HG03575 (cell line): Measurements from ENCODE around the gene GGN.
"Not testable (repeated sequence)": the region's sequence is repeated elsewhere in the genome, so short reads cannot be mapped to it uniquely, and the experiment has no call there.

Experiments used
- ATAC-seq: cut with Tn5 transposase; IDR thresholded peaks from one replicate; pipeline ENCODE4 v1.9.1; 2021; ENCODE audit not compliant: unreplicated experiment, insufficient number of reproducible peaks, low FRiP score; ENCODE audit errors: extremely low read depth

The GGN gene

DNA sequence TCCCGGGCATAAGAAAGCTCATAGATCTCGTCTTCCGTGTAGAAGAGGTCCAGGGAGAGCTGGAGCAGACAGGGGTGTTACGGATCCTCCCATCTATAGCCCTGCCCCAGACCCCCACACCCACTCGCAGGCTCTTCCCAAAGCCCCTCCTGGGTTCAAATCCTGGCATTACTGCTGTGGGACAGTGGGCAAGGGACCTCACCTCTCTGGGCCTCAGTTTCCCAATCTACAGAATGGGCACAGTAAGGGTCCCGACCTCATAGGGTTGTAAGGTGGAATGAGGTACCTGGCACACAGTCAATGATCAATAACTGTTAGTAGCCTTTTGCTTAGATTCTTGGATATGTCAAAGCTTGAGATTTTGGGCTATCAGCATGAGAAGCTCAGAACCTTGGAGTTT, 25.6 kb upstream of the GGN start:
- no peak for ATAC-seq

DNA sequence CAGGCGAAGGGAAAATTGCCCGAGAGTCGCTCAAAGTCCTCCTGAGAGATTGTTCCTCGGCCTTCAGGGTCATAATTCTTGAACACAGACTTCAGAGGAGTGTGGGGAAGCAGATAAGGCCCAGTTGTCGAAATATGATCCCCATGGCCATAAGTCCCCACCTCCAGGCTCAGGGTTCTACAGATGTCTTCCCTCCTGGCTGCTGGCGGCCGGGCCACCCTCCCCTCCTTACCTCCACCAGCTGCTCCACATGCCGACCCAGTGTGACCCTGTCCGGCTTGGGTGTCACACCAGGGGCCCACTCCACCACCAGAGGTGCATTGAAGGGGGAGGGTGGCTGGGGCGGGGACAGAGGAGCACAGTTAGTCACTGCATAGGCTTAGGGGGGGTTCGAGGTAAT, 25.1 kb upstream of the GGN start:
- no peak for ATAC-seq

DNA sequence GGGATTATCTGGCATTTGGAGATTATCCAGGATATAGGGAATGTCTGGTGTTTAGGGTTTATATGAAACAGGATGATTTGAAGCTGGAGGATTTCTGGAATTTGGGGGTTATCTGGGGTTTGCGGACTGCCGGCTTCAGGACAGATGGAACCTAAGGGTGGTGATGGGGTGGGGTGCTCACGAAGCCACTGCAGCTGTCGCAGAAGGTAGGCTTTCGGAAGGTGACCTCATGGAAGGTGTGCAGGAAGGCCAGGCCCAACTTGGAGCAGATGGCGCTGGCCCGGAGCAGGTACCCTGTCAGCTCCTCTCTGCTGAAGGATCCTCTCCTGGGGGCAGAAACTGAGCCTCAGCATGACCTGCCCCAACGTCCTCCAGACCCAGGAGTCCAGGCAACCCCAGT, 24.7 kb upstream of the GGN start:
- no peak for ATAC-seq

DNA sequence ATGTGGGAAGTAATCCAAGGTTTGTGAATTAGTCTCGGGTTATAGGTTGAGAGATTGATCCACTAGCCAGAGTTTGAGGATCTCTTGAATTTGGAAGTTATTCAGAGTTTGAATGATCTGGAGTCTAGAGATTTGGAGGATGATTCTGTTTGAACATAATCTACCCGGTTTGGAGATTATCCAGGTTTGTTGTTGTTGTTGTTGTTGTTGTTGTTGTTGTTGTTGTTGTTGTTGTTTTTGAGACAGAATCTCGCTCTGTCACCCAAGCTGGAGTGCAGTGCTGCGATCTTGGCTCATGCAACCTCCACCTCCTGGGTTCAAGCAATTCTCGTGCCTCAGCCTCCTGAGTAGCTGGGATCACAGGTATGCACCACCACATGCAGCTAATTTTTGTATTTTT, 24.1 kb upstream of the GGN start:
- ATAC-seq, result not testable (repeated sequence)

DNA sequence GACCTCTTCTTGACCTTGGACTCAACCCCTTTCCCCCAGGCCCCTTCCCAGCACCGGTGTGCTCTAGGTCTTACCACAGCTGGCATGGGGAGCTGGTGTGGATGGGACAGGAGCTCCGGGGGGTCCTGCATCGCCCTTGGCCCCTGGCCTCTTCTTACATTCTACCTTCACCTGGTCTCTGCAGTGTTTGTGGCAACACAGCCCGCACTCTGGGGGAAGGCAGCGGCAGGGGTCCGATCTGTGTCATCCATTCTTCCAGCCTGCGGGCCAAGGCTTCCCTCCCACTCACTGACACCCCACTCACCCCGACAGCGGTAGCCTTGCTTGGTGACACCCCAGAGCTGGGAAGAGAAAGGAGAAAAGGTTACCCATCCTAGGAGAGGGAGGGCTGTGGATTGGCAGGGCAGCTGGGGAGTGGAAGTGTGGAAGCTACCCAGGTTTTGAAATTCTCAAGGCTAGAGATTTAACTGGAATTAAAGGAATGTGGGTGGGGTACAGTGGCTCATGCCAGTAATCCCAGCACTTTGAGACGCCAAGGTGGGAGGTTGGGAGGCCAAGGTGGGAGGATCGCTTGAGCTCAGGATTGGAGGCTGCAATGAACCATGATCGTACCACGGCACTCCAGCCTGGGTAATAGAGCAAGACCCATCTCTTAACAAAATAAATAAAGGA, 23.3 kb upstream of the GGN start:
- no peak for ATAC-seq

DNA sequence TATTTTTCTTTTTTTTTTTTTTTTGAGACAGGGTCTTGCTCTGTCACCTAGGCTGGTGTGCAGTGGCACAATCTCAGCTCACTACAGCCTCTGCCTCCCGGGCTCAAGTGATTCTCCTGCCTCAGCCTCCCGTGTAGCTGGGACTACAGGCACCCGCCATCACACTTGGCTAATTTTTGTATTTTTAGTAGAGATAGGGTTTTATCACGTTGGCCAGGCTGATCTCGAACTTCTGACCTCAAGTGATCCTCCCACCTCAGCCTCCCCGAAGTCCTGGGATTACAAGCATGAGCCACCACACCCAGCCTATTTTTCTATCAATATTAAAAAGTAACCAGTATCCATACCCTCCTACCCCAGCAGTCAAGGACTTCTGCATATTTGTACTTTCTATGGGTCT, 22.6 kb upstream of the GGN start:
- not testable (repeated sequence) for ATAC-seq

DNA sequence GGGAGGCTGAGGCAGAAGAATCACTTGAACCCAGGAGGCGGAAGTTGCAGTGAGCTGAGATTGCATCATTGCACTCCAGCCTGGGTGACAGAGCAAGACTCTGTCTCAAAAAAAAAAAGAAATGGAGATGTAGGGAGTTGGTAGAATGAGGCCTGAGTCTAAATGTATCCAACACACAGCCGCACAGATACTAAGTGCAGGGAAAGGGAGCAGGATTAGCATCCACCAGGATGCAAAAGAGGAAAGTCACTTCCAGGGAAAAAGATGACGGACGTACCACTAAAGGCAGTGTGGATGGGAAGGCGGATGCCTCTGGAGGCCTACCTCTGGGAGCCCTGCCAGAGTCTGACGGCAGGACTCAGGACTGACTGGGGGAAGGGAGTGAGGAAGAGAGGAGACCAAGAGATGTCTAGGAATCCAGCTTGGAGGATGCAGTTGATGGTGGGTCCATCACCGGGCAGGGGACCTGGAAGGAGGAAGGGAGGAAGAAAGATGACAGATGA, 21.8 kb upstream of the GGN start:
- no peak for ATAC-seq

DNA sequence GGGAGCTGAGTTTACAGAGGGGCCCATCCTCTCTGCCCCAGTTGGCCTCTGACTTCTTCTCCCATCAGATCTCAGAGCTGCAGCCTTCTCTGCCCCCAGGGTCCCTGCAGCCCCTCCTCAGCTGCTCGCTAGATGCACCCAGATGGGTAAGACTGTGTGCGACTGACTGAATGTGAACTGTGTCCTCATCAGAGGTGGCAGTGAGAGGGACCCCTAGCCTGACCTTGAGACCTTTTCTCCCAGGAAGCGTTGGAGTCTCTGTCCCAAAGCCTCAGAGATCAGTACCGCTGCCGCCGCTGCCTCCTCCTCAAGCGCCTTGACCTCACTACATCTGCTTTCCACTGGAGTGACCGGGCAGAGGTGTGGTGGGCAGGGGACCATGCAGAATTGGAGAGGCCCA, 17.4 kb upstream of the GGN start:
- ATAC-seq, result no peak

DNA sequence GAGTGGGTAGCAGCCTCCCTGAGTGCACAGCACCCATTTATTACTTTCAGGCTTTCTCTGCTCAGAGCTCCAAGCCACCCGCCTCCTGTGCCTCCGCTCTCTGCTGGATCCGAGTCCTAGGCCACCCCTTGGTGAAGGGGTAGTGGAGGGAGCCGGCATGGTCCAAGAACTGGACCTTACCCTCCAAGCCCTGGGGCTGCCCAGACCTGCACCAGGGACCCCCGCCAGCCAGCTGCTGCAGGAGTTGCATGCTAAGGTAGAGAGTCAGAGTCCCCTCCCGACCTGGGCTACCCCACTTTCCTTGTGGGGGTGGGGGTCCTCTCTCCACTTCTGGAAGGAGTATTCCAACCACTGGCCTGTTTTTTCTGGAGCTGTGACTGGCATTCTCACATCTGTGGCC, 17.0 kb upstream of the GGN start:
- ATAC-seq, result no peak

DNA sequence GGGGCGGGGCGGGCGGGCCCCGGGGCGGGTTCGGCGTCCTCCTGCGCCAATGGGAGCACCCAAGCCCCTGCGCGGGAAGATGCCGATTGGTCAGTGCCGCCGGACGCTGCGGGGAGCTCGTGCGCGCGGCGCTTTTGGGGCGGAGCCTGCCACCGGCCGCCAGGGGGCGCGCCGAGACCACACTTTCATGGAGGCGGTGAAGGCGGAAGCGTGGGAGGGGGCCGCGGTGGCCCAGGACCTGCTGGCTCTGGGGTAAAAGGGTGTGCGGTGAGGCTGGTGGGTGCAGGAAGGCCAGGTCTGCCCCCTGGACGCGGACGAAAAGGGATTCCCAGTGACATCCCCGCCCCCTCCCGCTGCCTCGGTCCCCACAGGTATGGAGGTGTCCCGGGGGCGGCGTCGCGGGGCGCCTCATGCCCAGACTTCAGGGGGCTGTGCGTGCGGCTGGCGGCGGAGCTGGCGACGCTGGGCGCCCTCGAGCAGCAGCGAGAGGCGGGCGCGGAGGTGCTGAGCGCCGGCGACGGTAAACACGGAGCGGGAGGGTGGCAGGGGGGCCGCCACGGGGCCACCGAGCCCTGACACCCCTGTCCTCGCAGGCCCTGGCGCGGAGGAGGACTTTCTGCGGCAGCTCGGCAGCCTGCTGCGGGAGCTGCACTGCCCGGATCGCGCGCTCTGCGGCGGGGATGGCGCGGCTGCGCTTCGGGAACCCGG, 15.3 kb upstream of the GGN start, which contains the start of gene FAM98C:
TSS of gene FAM98C (plus strand) at position 127 of the 708 bp plus-strand sequence. CDS start at position 188, 61 bp downstream.
- peak; percentile 35 for ATAC-seq

DNA sequence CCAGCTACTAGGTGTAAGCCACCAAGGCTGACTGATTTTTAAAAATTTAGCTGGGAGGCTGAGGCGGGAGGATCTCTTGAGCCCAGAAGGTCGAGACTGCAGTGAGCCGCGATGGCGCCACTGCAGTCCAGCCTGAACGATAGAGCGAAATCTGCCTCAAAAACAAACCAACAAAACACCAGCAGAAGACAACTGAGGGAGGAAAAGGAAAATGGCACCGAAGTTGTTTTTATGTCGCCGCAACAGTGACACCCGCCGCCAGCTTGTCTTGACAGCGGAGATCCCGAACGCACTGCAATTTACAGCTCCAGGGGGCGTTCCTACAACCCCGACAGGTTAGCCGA, 14.8 kb upstream of the GGN start:
- ATAC-seq, result no peak

DNA sequence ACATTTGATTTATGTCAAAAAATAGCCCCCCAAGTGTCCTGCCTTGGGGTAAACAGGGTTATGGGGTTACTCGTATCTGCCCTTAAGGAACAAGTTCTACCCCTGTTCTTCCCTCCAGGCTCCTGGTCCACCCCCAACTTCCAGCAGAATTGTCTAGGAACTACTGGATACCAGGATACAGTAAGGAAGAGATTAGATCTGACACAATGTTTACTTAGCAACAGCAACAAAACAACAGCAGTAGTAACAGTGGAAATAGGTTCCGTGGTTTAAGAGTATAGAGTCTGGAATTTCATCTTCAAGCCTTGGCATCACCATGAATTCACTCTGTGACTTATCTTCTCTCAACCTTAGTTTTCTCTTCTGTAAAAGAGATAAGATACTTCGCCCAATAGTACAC, 13.3 kb upstream of the GGN start:
- no peak for ATAC-seq

DNA sequence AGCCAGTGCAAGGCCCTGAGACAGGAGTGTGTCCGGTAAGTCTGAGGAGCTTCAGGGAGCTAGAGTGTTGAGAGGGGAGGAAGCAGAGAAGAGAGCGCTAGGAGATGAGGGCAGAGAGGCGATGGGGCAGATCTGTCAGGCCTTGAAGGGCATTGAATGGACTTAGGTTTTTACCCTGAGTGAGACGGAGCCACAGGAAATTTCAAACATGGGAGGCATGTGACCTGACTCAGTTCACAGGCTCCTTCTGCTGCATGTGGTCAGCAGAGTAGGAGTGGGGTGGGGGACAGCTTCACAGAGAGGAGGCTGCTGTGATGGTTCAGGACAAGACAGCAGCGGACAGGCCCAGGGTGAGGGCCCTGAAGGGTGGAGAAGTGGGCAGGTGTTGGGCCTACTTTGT, 12.5 kb upstream of the GGN start:
- ATAC-seq, result no peak

DNA sequence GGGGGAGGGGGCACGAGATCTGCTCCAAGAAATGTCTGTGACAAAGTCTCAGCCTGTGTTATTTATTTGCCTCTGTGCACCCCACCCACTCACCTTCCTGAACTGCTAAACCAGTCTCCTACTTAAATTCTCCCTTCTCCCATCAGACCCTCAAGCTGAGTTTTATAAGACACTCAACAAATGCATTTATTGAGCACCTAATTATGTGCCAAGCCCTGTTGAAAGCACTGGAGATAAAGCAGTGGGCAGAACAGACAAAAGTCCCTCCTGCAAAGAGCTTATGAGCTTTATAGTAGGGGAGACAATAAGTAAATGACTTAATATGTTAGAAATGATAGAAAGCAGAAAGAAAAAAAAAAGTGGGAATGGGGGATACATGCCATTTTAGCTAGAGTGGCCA, 11.7 kb upstream of the GGN start:
- no peak for ATAC-seq

DNA sequence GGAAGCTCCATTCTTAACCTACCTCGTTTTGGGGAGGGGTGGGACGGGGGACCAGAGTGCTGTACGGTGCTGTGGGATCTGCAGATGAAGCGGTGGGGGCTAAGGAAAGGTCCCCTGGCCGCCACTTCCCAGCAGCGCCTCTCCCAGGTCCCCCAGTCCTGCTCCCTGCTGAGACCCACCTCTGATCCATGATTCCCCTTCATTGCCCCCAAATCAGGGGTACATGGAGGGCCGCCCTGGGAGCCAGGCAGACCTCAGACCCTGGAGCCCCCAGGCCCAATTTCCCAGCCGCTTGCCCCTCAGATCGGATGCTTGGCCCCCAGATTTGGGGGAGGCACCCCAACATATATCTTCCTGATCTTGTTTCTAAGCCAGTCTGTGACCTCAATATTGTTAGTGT, 11.2 kb upstream of the GGN start:
- no peak for ATAC-seq

DNA sequence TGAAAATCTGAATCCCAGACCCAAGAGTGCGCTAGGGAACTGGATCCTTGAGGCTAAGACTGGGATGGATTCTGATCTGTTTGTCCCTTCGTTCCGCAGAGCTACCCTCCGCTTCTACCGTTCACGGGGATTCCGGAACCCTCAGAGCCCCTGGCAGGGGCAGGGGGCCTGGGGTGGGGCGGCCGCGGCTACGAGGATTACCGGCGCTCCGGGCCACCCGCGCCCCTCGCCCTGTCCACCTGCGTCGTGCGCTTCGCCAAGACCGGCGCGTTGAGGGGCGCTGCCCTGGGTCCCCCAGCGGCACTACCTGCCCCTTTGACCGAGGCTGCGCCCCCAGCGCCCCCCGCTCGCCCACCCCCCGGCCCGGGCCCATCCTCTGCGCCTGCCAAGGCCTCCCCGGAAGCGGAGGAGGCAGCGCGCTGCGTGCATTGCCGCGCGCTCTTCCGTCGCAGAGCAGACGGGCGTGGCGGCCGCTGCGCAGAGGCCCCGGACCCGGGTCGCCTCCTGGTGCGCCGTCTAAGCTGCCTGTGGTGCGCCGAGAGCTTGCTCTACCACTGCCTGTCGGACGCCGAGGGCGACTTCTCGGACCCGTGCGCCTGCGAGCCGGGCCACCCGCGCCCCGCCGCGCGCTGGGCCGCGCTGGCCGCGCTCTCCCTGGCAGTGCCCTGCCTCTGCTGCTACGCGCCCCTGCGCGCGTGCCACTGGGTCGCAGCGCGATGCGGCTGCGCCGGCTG, 7.7 kb upstream of the GGN start:
- no peak for ATAC-seq

DNA sequence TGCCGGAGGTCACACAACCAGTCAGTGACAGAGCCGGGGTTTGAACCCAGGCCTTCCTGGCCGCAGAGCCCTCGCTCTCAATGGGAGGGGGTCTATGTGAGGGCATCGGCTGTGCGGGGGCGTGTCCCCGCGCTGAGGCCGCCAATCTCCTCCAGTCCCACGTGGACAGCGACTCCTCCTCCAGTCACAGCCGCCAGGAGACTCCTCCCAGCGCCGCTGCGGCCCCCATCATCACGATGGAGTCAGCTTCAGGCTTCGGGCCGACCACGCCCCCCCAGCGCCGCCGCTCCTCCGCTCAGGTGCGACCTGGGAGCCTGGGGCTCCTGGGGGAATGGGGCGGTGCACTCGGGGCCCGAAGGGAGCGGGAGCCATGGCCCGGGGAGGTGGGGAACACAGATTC, 6.7 kb upstream of the GGN start:
- ATAC-seq, result no peak

DNA sequence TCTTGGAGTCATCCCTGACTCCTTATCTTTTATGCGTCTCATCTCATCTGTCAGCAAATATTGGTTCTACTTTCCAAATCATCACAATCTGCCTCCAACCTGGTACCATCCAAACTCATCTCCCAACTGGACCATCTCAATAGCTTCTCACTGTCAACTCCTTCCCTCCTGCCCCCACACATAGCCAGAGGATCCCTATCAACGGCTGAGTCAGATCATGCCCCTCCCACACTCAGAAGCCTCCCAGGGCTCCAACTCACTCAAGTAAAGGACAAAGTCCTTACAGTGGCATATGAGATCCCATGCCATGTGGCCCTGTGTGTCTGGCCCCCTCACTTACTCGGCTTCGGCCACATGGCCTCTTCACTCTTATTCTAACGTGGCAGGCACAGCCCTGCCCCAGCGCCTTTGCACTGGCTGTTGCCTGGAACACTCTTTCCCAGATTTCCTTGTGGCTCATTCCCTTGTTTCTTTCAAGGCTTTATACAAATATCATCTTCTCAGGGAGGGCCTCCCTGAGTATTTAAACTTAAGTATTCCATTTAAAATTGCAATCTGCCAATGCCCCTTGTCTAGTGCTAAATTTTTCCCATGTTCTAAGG, 5.0 kb upstream of the GGN start:
- ATAC-seq, result no peak

DNA sequence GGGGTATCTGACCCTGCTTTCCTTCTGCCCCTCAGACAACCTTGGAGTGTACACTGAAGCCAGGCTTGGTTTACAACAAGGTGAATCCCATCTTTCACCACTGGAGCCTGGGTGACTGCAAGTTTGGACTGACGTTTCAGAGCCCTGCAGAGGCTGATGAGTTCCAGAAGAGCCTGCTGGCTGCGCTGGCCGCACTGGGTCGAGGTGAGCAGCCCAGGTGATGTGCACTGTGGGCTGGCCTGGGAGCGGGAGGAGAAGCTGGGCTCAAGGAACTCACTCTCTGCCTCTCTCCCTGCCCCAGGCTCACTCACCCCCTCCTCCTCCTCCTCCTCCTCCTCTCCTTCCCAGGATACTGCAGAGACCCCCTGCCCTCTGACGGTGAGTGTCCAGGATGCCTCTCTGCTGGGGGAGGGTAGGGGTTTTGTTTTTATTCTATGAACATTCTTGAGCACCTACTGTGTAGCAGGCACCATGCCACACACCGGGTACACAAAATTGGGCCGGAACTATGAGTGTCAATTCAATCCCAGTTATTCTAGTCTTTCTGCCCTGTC, 4.2 kb upstream of the GGN start:
- ATAC-seq, result no peak
